Measurements from ENCODE around the gene HTRA2.
"Not testable (repeated sequence)": the region's sequence is repeated elsewhere in the genome, so short reads cannot be mapped to it uniquely, and the experiment has no call there.

Gene HTRA2

DNA sequence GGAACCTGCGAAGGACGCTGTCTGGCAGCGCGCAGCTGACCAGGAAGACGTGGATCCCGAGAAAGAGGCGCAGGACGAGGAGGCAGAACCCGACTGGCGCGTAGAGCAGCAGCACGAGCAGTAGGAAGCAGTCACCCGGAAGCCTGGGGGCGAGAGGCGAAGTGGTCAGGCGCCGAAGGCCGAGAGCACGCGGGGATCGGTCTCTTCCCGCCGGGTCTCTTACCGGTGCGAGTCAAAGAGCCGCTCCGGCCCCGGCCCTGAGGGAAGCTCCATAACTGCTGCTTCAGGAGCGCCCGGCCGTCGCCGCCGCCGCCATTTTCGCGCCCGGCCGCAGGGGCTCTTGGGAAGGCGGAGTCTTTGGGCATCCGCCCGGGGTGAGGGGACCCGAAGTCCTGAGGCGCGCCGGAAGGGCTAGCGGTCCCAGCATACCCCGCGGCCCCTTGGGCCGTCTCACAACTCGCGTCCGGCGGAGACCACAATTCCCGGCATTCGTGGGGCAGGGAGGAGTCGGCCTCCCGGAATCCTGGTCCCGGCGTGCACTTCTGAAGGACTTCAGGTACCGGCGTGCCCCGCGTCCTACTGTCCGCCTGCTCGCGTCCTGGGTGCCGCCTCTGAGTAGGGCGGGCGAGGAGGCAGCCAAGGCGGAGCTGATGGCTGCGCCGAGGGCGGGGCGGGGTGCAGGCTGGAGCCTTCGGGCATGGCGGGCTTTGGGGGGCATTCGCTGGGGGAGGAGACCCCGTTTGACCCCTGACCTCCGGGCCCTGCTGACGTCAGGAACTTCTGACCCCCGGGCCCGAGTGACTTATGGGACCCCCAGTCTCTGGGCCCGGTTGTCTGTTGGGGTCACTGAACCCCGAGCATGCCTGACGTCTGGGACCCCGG, at the start of gene HTRA2, which contains the start of gene AUP1:
TSS of gene HTRA2 (plus strand) at position 577 of the 882 bp plus-strand sequence. CDS start at position 651, 74 bp downstream.
TSS of gene AUP1 (minus strand) at position 350 of the 882 bp plus-strand sequence. CDS start at position 273, 77 bp downstream.
- DNase-seq, result peak; percentile 89

DNA sequence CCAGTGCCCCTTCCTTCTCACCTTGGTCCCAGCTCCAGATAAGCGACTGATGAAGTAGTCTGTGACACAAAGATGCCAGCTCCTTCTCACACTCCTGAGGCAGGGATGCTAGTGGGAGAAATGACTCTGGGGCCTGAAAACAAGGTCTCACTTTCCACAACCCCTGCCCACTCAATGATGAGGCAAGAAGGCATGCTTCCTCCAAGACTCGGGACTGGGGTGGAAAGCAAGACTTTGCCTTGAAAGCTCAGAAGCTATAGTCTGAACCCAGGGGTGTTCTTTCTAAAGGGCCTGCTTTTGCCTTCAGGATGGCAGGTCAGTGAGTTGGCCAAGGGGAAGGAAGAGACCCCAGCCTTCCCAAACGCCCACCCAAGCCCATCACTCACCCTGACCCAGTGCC, 48.3 kb upstream of the HTRA2 start:
- no peak for DNase-seq

DNA sequence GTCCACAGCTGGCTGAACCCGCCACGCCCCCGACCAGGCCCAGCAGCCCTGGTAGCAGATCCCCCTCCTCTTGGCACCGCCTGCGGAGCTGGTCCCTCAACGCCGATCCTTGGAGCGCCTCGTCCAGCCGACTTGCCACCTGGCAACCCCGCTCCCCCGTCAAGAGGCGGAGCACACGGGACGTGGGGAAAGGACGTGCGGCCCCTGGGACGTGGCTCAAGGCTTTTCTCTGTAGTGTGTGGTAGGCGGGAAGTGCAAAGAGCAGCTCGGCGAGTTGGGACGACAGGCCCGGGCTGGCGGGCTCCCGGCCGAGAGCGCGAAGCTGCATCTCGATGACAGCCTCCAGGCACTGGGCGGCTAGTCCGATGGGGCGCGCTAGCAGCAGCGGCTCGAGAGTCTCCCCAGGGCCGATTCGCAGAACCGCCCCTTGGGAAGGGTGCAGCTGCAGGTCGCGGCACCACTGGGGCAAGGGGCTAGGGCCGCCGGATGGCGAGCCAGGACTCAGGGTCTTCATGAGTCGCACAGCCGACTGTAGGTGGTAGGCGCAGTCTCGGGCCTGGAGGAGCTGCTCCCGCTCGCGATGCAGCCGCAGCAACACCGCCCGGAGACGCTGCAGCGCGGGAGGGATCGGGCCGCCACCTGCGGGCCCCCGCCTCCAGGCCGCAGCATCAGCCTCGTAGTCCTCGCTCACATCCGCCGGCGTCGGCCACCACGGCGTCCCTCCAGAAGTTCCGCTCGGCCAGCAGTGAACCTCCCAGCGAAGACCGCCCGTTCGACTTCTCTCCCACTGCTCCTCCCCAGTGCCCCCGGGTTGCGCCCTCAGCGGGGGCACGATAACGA, 47.6 kb upstream of the HTRA2 start:
- peak; percentile 61 for DNase-seq

DNA sequence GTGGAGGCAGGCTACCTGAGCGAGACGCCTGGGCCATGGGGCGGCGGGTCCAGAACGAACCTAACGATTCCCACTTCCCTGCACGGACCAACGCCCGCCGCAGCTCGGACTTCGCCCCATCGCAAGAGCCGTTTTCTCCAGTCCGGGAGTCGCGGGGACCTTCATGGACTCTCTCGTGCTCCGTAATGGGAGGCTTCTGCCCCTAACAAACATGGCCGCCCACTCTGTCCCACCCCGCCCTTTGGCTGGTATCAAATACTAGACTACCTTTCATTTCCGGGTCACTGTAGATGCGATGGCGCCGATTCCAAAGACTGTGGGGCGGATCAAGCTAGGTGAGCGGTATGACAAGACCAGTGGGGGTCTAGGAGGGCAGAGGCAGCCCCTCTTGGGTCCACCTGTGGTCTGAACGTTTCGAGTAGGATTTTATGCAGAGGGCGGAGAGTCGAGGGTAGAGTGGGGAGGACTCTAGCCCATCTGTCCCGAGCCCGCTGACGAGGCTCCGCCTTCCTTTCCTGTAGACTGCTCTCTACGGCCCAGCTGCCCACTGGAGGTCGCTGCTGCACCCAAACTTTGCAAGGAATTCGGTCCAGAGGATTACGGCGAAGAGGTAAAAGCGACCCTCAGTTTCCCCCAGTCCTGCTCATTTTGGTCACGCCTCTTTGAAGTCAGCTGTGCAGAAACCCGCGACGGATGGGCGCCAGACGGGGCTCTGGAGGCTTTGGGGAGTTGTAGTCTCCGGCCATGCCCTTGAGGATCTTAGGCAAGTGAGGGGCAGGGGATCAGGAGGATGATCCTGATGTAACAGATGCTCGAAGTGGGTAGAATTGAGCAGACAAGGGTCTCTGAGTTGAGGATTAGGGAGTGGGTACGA, 46.7 kb upstream of the HTRA2 start, which contains the start of the genes CCDC142 and TTC31:
TSS of gene CCDC142 (minus strand) at position 198 of the 874 bp plus-strand sequence. CDS start at position 37, 161 bp downstream.
TSS of gene TTC31 (plus strand) at position 281 of the 874 bp plus-strand sequence. CDS start at position 296, 15 bp downstream.
- peak; percentile 94 for DNase-seq

DNA sequence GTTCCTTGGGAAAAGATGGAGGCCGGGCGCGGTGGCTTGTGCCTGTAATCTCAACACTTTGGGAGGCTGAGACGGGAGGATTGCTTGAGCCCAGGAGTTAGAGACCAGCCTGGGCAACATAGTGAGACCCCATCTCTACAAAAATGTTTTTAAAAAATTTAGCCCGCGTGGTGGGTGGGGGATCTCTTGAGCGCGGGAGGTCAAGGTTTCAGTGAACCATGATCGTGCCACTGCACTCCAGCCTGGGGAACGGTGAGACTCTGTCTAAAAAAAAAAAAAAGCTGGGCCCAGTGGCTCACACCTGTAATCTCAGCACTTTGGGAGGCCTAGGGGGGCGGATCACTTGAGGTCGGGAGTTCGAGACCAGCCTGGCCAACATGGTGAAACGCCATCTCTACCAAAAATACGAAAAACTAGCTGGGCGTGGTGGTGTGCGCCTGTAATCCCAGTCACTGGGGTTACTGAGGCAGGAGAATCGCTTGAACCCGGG, 46.0 kb upstream of the HTRA2 start:
- not testable (repeated sequence) for DNase-seq

DNA sequence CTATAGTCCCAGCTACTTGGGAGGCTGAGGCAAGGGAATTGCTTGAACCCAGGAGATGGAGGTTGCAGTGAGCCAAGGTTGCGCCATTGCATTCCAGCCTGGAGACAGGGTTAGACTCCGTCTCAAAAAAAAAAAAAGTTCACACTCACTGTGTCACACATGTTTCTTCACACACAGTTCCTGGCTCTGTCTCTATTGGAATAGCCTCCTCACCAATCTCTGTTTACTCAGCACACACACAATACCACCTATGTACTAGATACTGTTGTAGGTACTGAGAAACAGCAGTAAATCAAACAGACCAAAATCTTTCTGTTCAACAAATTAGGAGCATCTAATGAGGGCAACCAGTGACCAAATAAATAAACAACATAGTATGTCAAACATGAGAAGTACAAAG, 43.6 kb upstream of the HTRA2 start:
- no peak for DNase-seq

DNA sequence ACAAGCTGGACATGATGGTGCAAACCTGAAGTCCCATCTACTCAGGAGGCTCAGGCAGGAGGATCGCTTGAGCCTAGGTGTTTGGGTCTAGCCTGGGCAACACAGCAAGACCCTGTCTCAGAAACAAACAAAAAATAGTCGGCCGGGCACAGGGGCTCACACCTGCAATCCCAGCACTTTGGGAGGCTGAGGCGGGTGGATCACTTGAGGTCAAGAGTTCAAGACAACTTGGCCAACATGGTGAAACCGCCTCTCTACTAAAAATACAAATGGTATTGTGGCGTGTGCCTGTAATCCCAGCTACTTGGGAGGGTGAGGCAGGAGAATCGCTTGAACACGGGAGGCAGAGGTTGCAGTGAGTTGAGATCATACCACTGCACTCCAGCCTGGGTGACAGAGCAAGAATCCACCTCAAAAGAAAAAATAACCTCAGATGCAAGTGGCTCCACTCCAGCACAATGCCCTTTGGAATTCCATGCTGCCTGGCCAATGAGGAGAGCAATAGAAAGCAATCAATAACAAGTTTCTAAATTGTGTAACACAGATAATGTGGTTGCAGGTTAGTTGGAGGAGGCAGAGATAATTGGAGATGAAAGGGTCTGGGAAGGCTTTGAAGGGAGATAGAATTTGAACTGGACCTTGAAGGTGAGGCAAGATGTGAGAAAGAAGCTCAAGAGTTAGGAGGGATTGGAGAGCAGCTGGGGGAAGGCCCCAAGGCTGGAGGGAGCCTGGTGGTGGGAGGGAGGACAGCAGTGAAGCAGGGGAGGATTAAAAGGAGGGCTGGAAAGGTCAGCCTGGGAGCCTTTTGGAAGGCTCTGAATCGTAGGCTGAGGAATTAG, 40.9 kb upstream of the HTRA2 start:
- no peak for DNase-seq

DNA sequence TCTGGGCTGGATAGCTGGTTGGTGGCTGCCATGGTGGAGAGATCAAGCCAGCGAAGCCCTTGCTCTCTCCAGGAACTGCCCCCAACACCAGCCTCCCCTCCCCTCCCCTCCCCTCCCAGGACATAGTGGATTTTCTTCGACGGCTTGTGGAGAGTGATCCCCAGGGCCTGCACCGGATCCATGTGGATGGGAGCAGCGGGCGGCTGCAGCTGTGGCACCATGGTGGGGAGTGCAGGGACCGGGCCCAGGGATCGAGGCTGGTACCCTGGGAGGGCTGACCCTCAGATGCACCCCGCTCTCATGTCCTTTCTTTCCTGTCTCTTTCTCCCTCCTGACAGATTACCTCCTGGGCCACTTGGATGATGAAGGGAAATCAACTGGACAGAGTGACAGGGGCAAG, 39.8 kb upstream of the HTRA2 start:
- DNase-seq, result no peak

DNA sequence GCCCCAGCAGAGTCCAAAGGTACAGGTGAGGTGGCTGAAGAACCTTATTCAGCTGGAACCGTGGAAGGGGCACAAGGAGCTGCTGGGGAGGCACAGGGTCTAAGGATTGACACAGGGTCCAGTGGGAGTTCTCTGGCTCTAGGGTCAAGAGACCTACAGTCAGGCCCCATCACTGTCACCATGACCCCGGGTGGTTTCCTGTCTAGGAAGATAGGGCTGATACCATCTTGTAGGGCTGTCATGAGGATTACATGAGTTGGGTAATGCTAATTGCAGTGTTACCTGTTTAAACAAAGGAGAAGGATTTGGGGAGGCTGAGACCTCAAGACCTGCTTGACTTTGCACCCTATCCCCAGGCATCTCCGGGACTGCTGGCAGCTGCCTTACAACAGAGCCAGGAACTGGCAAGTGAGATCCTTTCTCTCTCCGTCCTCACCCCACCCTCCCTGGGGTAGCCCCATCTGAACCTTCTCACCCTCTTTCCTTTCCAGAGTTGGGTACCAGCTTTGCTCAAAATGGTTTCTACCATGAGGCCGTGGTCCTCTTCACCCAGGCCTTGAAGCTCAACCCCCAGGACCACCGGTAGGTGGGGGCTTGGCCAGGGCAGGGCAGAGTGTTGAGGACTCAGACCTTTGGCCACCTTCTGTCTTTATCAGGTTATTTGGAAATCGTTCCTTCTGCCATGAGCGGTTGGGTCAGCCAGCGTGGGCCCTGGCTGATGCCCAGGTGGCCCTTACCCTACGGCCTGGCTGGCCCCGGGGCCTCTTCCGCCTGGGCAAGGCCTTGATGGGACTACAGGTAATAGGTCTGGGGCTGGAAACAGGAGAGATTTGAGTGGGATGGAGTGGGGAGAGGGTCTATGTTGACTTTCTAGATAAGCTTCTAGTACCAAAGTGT, 37.8 kb upstream of the HTRA2 start:
- no peak for DNase-seq

DNA sequence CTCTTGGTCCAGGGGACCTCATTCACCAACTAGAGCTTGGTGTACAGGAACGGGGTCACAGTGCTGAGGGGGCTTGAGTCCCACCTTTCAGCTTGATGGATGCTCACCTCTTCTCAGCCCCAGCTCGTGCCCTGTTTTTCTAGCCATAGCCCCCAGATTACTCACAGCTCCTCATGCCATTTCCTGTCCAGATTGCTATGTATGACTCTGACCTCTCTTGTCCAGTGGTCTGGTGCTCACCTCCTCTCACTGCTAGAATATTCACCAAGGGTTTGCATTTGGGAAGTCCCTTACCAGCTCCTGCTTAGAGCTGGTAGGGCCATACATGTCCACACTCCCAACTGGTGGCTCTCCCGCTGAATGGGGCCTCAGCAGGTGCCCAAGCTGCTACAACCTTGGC, 36.2 kb upstream of the HTRA2 start:
- no peak for DNase-seq

DNA sequence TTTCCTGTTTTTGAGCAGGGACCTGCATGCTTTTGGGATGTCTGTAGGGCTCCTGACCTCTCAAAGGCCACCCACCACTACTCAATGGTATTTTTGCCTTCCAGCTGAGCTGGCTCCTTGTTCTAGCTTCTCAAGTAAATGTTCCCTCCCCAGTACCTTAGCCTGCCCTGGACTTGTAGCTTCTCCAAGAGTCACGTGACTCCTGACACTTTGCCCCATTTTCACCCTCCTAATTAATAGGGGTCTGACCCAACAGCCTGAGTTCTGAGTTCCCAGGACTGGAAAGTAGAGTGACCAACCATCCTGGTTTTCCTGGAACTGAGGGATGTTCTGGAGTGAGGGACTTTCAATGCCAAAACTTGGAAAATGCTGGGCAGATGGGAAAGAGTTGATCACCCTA, 34.3 kb upstream of the HTRA2 start:
- no peak for DNase-seq

DNA sequence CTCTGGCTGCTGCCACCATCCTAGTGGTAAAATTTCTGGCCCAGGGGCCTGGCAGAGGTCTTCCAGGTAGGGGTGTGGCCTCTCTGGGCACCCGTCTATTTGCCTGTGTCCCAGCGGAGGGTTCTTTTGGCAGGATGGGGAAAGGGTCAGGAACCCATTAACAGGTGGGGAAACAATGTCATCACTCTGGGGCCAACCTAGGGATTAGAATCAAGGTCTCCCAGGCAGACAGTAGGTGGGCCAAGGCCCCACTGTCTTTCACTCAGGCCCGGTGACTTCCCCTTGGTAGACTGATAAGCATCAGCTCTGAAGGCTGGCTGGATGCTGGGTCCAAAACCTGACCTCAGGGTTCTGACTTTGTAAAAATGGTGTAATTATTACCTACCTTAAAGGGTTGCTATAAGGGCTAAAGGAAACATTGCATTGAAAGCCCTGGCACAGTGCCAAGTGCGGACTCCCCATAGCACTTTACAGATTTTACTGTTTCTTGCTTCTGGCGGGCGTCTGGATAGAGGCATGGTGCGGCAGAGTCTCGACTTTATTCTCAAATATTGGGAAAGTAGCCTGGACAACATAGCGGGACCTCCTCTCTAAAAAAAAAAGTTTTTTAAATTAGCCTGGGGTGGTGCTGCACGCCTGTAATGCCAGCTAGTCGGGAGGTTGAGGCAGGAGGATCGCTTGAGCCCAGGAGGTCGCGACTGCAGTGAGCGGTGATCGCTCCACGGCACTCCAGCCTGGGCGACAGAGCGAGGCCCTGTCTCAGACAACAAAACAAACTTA, 32.5 kb upstream of the HTRA2 start:
- no peak for DNase-seq

DNA sequence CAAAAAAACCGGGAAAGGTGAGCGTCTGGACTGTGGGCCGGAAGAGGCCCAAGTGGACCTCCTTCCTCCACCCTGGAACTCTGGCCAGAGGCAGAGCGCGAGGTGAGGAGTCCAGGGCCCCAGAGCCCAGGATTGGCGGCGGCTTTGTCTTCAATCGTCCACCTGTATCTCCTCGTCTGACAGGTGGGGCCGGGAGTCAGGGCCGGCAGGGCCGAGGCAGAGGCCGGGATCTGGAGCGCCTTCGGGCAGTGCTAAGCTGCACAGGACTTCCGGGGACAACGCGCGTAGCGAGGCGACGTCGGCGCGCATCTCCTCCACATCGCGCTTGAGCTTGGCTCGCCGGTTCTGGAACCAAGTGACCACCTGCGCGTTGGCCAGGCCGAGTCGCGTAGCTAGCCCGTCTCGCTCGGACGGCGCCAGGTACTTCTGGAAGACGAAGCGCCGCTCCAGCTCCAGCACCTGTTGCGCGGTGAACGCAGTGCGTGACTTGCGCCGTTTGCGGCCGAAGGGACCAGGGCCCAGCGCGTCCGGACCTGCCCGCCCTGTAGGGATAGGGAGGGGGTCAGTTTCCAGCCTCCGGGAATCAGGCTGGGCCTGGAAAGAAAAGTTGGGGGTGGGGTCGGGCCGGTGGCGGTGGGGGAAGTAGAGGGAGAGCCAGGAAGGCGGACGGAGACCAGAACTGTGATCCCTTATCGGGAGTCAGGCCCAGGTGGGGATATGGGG, 31.8 kb upstream of the HTRA2 start:
- DNase-seq, result no peak

DNA sequence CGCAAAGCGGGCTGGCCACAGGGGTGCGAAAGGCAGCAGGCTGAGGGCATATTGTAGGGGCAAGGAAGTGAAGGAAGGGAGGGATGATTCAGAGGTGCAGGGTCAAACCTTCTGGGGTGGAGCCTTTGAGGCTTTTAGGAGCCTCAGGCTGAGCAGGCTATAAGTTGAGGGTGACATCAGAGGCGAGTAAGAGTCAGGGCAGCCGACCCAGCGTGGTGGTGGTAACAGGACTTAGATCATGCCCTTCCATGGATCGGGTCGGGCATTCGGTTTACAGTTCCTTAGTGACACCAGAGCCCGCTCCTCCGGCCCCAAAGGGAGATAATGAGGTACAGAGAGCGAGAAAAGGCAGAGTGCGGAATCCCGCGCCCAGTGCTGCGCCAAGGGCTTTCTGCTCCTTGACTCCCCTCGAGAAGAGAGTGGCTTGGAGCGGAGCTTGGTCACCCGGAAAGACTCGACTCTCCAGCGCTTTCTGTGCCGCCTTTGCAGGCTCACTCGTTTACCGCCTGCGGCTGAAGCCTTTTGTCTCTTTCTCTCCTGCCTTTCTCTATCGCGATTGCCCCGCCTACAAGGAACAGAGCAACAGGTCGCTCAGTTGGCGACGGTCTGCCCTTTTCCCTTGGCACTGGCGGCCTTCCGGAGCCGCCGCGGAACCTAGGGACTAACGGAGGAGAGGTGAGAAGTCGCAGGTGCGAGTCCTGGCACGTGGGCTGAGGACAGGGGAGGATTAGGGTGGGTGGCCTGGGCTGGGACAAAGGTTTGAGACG, 31.1 kb upstream of the HTRA2 start:
- DNase-seq, result no peak

DNA sequence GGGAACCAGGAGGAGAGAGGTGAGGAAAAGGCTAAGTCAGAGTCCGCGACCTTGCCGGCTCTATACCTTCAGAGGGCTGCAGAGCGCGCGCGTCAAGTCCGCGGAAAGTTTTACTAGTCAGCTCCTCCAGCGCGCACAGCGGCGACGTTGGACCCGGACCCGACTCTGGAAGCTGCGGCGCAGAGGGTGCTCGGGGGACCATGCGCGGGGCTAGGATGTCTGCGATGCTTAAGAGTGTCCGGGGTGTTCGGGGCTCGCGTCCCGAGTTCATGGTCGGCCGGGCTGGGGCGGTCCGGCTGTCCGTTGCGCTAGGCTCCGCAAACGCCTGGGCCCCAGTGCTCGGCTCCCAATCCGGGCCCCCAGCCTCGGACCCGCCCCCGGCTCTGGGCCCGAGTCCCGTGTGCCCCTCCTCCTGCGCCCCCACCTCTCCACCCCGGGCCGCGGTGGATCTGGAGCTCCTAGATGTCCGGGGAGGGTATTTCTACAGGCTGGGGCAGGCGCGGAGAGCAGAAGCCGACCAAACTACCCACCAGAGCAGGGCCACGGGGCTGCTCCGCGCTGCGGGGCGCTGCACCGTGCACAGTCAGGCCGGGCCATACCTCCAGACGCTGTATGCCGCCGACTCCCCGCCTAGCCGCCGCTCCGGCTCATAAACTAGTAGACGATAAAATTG, 30.3 kb upstream of the HTRA2 start, which contains the start of gene LBX2:
TSS of gene LBX2 (minus strand) at position 337 of the 673 bp plus-strand sequence. CDS start at position 271, 66 bp downstream.
- DNase-seq, result peak; percentile 50

DNA sequence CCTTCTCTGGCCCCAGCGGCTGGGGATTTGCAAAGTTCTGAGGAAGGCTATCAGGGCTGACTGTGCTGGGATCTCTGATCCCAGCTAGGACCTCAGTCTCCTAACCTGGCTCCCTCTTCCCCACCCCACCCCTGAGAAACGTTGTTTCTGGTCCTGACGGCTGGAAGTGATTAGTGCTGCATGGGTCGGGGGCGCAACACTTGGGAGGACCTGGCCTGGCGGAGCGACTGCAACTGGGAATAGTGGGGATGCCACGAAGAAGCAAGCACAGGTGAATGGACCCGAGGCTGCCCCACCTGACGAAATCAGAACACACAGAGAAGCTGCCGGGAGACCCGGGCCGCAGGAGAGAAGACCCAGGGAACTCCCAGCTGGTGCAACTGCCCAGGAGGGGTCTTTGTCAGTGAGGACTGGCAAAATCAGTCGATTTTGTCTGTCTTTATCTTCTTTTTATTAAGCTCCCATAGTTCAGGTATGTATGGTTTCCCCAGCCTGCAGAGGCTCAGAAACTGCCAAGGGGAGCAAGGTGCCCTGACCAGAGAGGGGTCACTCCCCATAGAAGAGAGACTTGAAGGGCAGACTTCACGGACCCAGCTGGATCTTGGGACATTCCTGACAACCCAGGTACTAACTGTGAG, 29.7 kb upstream of the HTRA2 start:
- no peak for DNase-seq

DNA sequence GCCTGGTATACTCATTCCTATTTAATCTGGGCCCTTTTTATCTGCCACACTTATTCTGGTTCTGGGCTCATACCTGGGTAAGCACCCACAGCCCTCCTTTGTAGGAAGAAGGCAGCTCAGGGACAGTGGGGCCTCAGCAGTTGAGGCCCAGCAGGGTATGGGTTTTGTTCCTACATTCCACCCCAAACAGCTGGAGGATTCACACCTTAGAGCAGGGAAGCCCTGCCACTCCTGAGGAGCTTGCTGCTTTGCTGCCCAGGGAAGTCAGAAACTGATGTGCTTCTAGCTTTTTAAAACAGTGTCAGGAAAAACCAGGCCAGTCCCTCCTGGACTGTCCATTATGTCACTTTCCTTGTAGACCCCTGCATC, 29.2 kb upstream of the HTRA2 start:
- no peak for DNase-seq

Data from activated naive CD4-positive, alpha-beta T cell treated with anti-CD3 and anti-CD28 coated beads, Interleukin-2, amount 50 U/mL, for 16 hours (primary cell).